Cardiac fibroblast (primary cell): ENCODE data around the gene GJD2.

Experiments
- DNase-seq, 2 donors: peaks; one replicate each; pipeline versions ENCODE4 v3.0.0 to v3.0.0-alpha.2; 2010; ENCODE audit warnings: low read depth in 2 of 2
- H3K4me3 ChIP-seq, 2 donors: replicated peaks in 1 of 2; 1 replicate in 1 of 2; 2 replicates in 1 of 2; pipeline ENCODE4 v1.5.1; 2011; ENCODE audit warnings: low read depth in 2 of 2, low read length in 2 of 2, mild to moderate bottlenecking in 2 of 2, moderate library complexity in 1 of 2
- CTCF ChIP-seq: IDR thresholded peaks from one replicate; pipeline ENCODE4 v1.5.1; 2011; ENCODE audit warnings: low read depth, mild to moderate bottlenecking, low read length, inconsistent platforms

GJD2 gene

GRCh38 chr15:34795267-34796081 is 40.7 kb upstream of the GJD2 start, which contains the start of gene ACTC1:
ACTC1 (minus strand) TSS chr15:34795549; CDS start chr15:34794808, 741 bp downstream.
- no peak for TF ChIP-seq CTCF
- DNase-seq: peak; percentile 40 to 44
- H3K4me3 ChIP-seq: peak within 1 kb of the TSS in 1 of 2 donors; percentile 35

- no peak overlapping the region for H3K4me3 ChIP-seq
- no peak for TF ChIP-seq CTCF
- DNase-seq: no peak
Observed at GRCh38 chr15:34794590-34795206, 39.9 kb upstream of the GJD2 start.

- H3K4me3 ChIP-seq: no peak overlapping the region
- DNase-seq: no peak
- no peak for TF ChIP-seq CTCF
Observed at GRCh38 chr15:34793901-34794300, 39.1 kb upstream of the GJD2 start.

- no peak for DNase-seq
- no peak for TF ChIP-seq CTCF
- no peak overlapping the region for H3K4me3 ChIP-seq
Observed at GRCh38 chr15:34793071-34793470, 38.3 kb upstream of the GJD2 start.

GRCh38 chr15:34791701-34792100 is 36.9 kb upstream of the GJD2 start:
- no peak for DNase-seq
- TF ChIP-seq CTCF: no peak
- no peak overlapping the region for H3K4me3 ChIP-seq

GRCh38 chr15:34790121-34790520 is 35.3 kb upstream of the GJD2 start:
- no peak overlapping the region for H3K4me3 ChIP-seq
- no peak for TF ChIP-seq CTCF
- DNase-seq: no peak
